Measurements from ENCODE around the gene PDCD10.

The PDCD10 gene

DNA sequence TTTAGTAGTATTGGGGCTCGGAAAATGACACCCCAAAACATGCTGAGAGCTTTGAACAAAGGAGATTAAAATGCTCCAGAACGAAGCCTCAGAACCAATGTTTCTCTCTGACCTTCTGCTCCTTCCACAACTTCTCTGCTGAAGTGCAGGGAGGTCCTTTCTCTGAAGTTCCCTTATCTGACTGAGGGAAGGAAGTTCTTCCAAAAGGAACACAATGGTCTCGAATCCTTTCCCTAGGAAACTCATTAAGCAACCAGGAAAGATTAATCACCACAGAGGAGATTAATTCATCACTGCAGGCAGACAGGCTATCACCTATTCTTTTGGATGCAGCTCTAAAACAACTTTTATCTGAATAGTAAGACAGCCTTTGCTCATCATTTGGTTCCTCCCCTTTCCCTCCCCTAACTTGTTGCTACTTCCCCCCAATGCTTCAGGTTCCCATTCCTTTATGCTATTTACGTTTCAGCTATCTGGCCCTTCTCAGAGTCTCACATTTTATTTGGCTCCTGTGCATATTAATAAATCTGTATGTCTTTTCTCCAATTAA is 62.7 kb downstream of the PDCD10 start:
- no peak for DNase-seq

GRCh38 chr3:167669699-167670098 is 65.0 kb downstream of the PDCD10 start:
- no peak for DNase-seq

- no peak for DNase-seq
These were observed 66.0 kb downstream of the PDCD10 start for GRCh38 chr3:167668651-167669050.

DNA sequence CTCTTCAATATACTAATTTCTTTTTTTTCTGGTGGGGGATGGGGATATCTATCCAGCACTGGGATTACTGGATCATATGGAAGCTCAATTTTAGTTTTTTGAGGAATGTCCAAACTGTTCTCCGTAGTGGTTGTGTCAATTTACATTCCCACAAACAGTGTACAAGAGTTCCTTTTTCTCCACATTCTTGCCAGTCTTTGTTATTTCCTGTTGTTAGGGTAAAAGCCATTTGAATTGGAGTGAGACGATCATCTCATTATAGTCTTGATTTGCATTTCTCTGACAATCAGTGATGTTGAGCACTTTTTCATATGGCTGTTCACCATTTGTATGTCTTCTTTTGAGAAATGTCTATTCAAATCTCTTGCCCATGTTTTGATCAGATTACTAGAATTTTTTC is 68.1 kb downstream of the PDCD10 start:
- no peak for DNase-seq

- DNase-seq: no peak
These were observed 71.7 kb downstream of the PDCD10 start for GRCh38 chr3:167662919-167663400.

- no peak for DNase-seq
These were observed 76.9 kb downstream of the PDCD10 start for GRCh38 chr3:167657684-167658225.

DNA sequence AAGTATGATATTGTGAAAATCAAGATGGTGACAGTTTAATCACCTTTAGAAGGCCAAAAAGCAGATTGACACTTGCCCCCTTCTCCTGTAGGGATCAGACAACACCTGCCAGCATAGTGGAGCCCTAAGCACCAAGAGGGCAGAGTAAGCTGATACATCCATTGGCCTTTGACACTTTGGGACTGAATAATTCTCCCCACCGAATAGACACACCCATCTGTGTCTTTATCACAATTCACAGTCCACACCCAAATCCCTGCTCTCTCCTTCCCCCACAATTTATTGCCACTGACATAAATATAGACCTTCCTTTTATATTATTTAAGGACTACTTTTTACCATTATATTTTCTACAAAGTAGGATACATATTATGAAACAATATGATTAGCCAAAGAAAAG is 77.9 kb downstream of the PDCD10 start:
- no peak for DNase-seq

DNA sequence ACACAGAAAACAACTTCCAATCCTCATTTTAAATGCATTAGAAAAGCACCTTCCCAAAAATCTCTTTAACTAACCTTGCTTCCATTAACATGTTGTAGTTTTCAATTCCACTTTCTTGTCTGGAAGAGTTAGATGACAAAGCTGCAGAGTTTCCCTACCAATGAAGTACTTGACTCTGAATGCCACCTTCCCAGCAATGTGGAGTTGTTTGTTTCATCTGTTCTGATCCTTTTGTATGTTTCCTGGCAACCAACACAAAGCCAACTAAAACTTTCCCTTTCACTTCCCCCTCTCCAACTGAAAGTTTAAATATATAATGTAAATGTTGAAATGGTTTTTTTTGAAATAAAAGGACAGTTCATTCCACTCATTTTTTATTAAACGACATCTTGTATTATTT is 80.9 kb downstream of the PDCD10 start, which contains the start of gene WDR49:
Gene WDR49 (minus strand): TSS at position 183 of the 400 bp plus-strand sequence. CDS start 517 bp downstream, outside the sequence.
- DNase-seq: no peak

- DNase-seq: no peak
These were observed 81.5 kb downstream of the PDCD10 start for GRCh38 chr3:167653155-167653554.

DNA sequence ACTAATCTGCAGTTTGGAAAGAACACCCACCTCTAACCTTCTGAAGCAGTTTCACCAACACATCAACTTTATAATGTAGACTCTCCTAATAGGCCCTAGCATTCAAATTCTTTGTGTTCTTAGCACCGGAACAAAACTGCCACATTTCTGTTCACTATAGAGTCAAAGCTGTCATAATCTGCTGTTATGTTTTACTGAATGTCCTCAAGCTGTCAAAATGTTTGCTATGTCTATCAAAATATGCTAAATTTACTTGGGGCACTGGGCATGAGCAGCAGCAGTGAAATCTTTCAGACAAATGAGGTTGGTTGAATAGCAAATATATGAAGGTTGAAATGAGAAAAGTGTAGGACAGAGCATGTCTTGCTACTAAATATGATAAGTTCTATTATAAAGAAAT is 82.9 kb downstream of the PDCD10 start:
- DNase-seq: no peak

DNA sequence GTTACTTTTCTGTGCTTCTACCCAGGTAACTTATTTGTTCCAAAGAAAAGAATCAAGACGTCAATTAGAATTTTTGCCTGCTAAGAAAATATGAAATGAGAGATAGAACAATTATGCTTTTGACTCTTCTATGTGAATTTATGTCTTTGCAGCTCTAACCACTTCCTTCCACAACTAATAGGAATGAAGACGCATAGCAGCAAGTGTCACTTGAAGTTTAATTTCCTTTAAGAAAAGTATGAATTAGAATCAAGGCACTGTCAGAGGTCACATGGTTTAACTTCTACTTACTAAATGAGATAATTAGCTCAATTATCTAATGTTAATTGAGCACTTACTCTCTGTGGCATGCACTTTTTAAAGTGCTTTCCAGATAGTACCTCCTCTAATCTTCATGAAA is 84.2 kb downstream of the PDCD10 start:
- DNase-seq: no peak

GRCh38 chr3:167649746-167650145 is 84.9 kb downstream of the PDCD10 start:
- no peak for DNase-seq

GRCh38 chr3:167644611-167645010 is 90.1 kb downstream of the PDCD10 start:
- DNase-seq: no peak

Measured in SHP77 treated with DMSO at 0.1 percent for 48 hours (cell line).